ENCODE data around the gene ASAH2B.

ASAH2B gene

DNA sequence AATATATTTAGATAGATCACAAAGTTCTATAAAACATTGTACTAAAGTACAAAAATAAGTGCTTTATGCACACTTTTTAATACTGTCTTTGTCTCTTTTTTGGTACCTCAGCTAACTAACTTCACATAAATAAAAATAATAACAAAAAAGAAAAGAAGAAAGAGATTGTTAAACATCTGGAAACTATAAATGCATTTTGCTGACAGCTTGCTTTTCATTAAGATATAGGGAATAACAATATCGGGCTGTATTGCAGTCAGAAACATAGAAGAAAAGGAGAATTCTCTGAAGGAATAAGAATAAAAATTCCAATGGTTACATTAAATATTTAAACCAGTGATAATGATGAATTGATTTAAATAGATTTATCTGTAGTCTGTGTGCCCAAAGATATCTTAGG lies 59.9 kb downstream of the ASAH2B start:
- no peak for DNase-seq

DNA sequence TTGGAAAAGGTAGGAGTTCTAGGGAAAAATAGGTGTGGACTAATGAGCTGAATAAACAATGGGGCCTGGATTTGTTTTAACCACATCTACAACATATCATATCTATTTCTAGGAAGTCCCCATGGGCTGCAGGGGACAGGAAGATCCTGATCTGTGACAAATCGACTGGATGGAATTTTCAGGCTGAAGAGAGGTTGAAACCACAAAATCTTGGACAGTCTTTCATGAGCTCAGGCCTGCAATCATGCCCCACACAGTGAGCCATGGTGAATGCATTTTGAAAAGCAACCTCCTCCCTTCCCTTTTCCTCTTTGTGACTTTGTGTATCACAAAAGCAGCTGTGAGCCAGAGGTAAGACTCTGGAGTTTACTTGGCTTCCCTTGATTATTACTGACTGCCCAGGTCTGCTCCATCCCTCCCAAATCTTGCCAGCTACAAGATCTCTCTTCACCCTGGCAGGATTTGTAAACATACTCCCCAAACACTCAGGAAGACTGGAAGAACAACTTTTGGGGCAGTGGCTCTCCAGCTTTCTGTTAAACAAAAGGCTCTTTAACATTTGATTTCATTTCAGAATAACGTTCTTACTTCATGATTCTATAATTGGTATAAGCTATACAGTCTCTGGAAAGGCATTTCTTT lies 66.4 kb downstream of the ASAH2B start:
- no peak for DNase-seq

DNA sequence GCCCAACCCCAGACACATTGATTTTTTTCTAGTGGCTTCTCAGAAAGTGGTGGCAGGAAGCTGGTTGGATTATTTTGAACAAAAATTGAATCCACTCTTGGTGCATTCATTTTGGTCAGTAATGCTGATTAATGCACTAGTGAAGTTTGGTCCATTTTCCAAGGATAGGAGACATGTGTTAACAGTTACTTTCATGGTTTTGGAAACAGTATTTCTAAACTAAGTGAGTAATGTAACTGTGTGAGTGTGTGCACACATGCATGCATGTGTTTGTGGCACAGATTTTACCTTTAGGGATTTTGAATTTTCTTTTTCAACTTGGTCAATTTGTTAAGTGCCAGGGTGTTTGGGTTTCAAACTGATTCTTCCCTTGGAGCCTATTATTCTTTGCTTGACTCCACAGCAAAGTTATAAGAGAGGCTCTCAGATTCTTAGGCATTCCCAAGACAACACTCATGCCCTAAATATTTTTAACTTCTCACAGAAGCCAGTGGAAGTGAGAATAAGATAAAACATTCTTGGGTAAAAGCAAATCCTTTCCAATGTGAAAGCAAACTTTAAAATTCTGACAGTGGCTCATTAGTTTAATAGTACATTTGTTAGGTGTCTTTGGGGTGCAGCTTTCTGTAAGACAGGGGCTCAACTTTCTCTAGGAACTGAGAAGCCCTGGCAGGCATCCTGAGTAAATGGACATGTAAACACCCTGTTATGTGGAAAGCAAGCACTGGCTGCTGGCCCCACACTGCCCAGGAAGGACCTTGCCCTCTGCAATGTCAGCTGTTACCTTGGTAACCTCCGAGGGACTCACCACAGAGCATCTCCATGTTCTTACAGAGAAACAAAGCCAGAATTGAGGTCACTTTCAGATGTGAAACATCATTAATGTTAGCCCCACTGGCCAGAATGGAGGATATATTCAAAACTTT lies 68.4 kb downstream of the ASAH2B start:
- no peak for DNase-seq
